ENCODE measurements around the gene PPP1R13L.
"Not testable (repeated sequence)": the region's sequence is repeated elsewhere in the genome, so short reads cannot be mapped to it uniquely, and the experiment has no call there.

The PPP1R13L gene

DNA sequence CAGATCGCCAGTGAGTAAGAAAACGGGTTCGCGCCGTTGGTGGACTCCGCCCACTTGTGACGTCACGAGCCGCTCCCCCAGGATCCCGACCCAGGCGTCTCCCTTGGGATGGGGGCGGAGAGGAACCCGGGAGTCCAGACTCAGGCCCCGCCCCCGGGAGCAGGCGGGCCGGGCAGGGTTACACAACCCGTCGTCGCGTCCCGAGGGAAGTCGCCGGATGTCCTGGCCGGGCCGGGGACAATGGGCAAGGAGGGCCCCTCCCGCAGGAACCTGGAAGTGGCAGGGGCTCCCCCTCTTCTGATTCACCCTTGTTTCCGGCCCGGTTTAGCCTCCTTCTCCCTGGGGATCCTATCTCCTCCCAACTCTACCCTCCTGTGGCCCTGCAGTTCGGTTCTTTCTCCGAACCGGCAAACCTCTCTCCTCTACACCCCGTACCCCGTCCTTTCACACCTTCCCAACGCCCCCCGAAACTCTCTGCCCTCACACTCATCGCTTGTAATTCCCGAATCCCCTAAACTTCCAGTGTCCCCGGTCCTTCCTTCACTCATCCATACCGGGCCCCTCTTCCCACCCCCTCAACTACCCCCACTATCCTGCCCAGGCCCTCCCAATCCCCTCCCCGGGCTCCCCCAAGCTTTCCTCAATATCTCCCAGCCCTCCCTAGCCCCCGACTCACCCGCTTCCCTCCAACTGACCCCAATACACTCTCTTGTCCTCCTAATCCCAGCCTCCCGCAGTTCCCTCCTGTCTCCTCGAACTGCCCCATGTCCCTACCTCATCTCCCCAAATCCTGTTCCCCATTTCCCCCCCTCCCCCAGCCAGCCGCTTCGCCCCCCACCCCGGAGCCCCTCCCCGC is 38.8 kb upstream of the PPP1R13L start:
- peak overlapping the region; percentile 78 for H3K4me3 ChIP-seq (ENCODE audit: low read length)
- peak overlapping the region; percentile 74 for H3K9ac ChIP-seq (ENCODE audit: low read length)
- peak; percentile 99 for DNase-seq (ENCODE audit: low read depth)
- peaks cover 22% of the 10 kb centered on the region for H3K4me1 ChIP-seq (ENCODE audit: control insufficient read depth, insufficient read depth, low read length)
- H3K9me3 ChIP-seq (ENCODE audit: control insufficient read depth, low read length), result no peaks in the 10 kb centered on the region
- no peaks in the 10 kb centered on the region for H3K27me3 ChIP-seq (replicated peaks; ENCODE audit: control insufficient read depth, insufficient read depth, low read length)
- H3K36me3 ChIP-seq (ENCODE audit: control insufficient read depth, insufficient read depth, low read length, severe bottlenecking), result no peaks in the 10 kb centered on the region

DNA sequence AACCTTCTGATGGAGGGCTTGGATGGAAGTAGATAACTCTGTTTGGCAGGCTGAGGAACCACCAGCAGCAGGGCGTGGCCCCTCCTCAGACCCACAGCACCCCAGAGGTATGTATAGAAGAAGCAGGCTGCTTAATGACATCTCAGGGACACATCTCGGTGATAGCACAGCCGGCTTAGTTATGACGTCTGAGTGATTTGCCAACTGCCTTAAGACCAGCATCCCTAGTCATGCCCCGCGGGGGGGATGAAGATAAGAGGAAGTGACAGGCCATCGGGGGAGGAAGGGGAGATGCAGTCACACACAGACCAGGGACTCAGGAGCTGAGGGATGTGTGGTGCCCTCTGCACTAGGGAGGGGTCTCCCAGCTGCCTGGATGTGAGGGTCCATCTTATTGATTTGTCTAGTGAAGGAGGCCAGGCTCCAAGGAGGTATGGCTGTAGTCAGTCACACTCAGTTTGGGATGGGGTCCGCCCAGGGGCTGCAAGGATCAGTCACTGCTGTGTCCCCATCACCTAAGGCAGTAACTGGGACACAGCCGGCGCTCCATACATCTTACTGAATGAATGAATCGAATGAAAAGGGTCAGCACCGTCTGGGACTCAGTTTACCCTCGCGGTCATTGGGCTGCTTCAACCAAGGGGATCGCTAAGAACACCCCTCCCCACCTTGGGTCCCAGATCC is 38.1 kb upstream of the PPP1R13L start:
- peak overlapping the region; percentile 74 for H3K9ac ChIP-seq (ENCODE audit: low read length)
- no peaks in the 10 kb centered on the region for H3K27me3 ChIP-seq (replicated peaks; ENCODE audit: control insufficient read depth, insufficient read depth, low read length)
- peak; percentile 66 for DNase-seq (ENCODE audit: low read depth)

GRCh38 chr19:45442408-45442777 is 37.5 kb upstream of the PPP1R13L start:
- Histone ChIP-seq H3K9me3 (ENCODE audit: control insufficient read depth, low read length) (no peaks in the 10 kb centered on the region), H3K9ac (ENCODE audit: low read length) (no peak overlapping the region), H3K27me3 (replicated peaks; ENCODE audit: control insufficient read depth, insufficient read depth, low read length) (no peaks in the 10 kb centered on the region), H3K4me3 (ENCODE audit: low read length) (no peak overlapping the region), H3K4me1 (ENCODE audit: control insufficient read depth, insufficient read depth, low read length) (peaks cover 22% of the 10 kb centered on the region), H3K36me3 (ENCODE audit: control insufficient read depth, insufficient read depth, low read length, severe bottlenecking) (no peaks in the 10 kb centered on the region)
- no peak for DNase-seq (ENCODE audit: low read depth)

More for the DNA sequence above, 38.1 kb upstream of the PPP1R13L start:
- Histone ChIP-seq H3K9me3 (ENCODE audit: control insufficient read depth, low read length) (no peaks in the 10 kb centered on the region), H3K36me3 (ENCODE audit: control insufficient read depth, insufficient read depth, low read length, severe bottlenecking) (no peaks in the 10 kb centered on the region), H3K4me3 (ENCODE audit: low read length) (peak overlapping the region; percentile 78), H3K4me1 (ENCODE audit: control insufficient read depth, insufficient read depth, low read length) (peaks cover 22% of the 10 kb centered on the region)

- Histone ChIP-seq H3K4me1 (ENCODE audit: control insufficient read depth, insufficient read depth, low read length) (peaks cover 20% of the 10 kb centered on the region), H3K4me3 (ENCODE audit: low read length) (no peak overlapping the region), H3K9me3 (ENCODE audit: control insufficient read depth, low read length) (no peaks in the 10 kb centered on the region), H3K9ac (ENCODE audit: low read length) (peak overlapping the region; percentile 82), H3K36me3 (ENCODE audit: control insufficient read depth, insufficient read depth, low read length, severe bottlenecking) (no peaks in the 10 kb centered on the region), H3K27me3 (replicated peaks; ENCODE audit: control insufficient read depth, insufficient read depth, low read length) (no peaks in the 10 kb centered on the region)
- peak; percentile 47 for DNase-seq (ENCODE audit: low read depth)
Observed at GRCh38 chr19:45440873-45441654, 36.2 kb upstream of the PPP1R13L start.

- Histone ChIP-seq H3K36me3 (ENCODE audit: control insufficient read depth, insufficient read depth, low read length, severe bottlenecking) (no peaks in the 10 kb centered on the region), H3K27me3 (replicated peaks; ENCODE audit: control insufficient read depth, insufficient read depth, low read length) (no peaks in the 10 kb centered on the region), H3K9ac (ENCODE audit: low read length) (peak overlapping the region; percentile 82), H3K4me3 (ENCODE audit: low read length) (peak overlapping the region; percentile 78), H3K9me3 (ENCODE audit: control insufficient read depth, low read length) (no peaks in the 10 kb centered on the region), H3K4me1 (ENCODE audit: control insufficient read depth, insufficient read depth, low read length) (peaks cover 20% of the 10 kb centered on the region)
- DNase-seq (ENCODE audit: low read depth), result no peak
Observed at GRCh38 chr19:45440259-45440638, 35.4 kb upstream of the PPP1R13L start.

GRCh38 chr19:45439569-45440258 is 34.8 kb upstream of the PPP1R13L start:
- peak; percentile 93 for DNase-seq (ENCODE audit: low read depth)
- peak overlapping the region; percentile 78 for H3K4me3 ChIP-seq (ENCODE audit: low read length)
- peak overlapping the region; percentile 82 for H3K9ac ChIP-seq (ENCODE audit: low read length)
- no peaks in the 10 kb centered on the region for H3K9me3 ChIP-seq (ENCODE audit: control insufficient read depth, low read length)
- peaks cover 18% of the 10 kb centered on the region for H3K4me1 ChIP-seq (ENCODE audit: control insufficient read depth, insufficient read depth, low read length)
- no peaks in the 10 kb centered on the region for H3K27me3 ChIP-seq (replicated peaks; ENCODE audit: control insufficient read depth, insufficient read depth, low read length)
- no peaks in the 10 kb centered on the region for H3K36me3 ChIP-seq (ENCODE audit: control insufficient read depth, insufficient read depth, low read length, severe bottlenecking)

- Histone ChIP-seq H3K9ac (ENCODE audit: low read length) (peak overlapping the region; percentile 82), H3K36me3 (ENCODE audit: control insufficient read depth, insufficient read depth, low read length, severe bottlenecking) (no peaks in the 10 kb centered on the region), H3K9me3 (ENCODE audit: control insufficient read depth, low read length) (no peaks in the 10 kb centered on the region), H3K4me3 (ENCODE audit: low read length) (peak overlapping the region; percentile 78), H3K4me1 (ENCODE audit: control insufficient read depth, insufficient read depth, low read length) (peaks cover 14% of the 10 kb centered on the region), H3K27me3 (replicated peaks; ENCODE audit: control insufficient read depth, insufficient read depth, low read length) (no peaks in the 10 kb centered on the region)
- DNase-seq (ENCODE audit: low read depth), result no peak
Observed at GRCh38 chr19:45439190-45439568, 34.3 kb upstream of the PPP1R13L start.

DNA sequence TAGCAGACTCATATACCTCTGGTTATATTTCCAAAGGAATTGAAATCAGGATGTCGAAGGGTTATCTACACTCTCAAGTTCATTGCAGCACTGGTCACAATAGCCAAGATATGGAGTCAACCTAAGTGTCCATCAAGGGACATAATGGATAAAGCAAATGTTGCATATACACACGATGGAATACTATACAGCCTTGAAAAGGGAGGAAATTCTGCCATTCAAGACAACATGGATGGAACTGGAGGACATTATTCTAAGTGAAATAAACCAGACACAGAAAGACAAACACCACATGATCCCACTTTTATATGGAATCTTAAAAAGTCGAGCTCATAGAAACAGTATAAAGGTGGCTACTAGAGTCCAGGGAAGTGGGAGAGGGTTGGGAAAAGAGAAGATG is 32.5 kb upstream of the PPP1R13L start:
- Histone ChIP-seq H3K4me3 (ENCODE audit: low read length) (no peak overlapping the region), H3K4me1 (ENCODE audit: control insufficient read depth, insufficient read depth, low read length) (peaks cover 5% of the 10 kb centered on the region), H3K9me3 (ENCODE audit: control insufficient read depth, low read length) (no peaks in the 10 kb centered on the region), H3K36me3 (ENCODE audit: control insufficient read depth, insufficient read depth, low read length, severe bottlenecking) (no peaks in the 10 kb centered on the region), H3K27me3 (replicated peaks; ENCODE audit: control insufficient read depth, insufficient read depth, low read length) (no peaks in the 10 kb centered on the region), H3K9ac (ENCODE audit: low read length) (no peak overlapping the region)
- DNase-seq (ENCODE audit: low read depth), result no peak

- not testable (repeated sequence) for H3K9me3 ChIP-seq (ENCODE audit: control insufficient read depth, low read length); H3K9ac ChIP-seq (ENCODE audit: low read length); H3K36me3 ChIP-seq (ENCODE audit: control insufficient read depth, insufficient read depth, low read length, severe bottlenecking); H3K27me3 ChIP-seq (replicated peaks; ENCODE audit: control insufficient read depth, insufficient read depth, low read length); DNase-seq (ENCODE audit: low read depth); H3K4me3 ChIP-seq (ENCODE audit: low read length)
- H3K4me1 ChIP-seq (ENCODE audit: control insufficient read depth, insufficient read depth, low read length), result peaks cover 25% of the 10 kb centered on the region
Observed at GRCh38 chr19:45432543-45432942, 27.7 kb upstream of the PPP1R13L start.

DNA sequence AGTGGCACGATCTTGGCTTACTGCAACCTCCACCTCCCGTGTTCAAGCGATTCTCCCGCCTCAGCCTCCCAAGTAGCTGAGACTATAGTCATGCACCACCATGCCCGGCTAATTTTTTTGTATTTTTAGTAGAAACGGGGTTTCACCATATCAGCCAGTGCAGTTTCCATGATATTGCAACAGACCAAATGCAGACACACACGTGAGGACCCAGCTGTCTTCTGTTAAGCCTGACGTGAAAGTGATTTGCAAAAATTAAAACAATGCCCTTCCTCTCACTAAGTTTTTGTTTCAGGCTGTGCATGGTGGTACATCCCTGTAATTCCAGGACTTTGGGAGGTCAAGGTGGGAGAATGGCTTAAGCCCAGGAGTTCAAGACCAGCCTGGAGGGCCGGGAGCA is 26.1 kb upstream of the PPP1R13L start:
- H3K4me1 ChIP-seq (ENCODE audit: control insufficient read depth, insufficient read depth, low read length), result peaks cover 28% of the 10 kb centered on the region
- peak; percentile 77 for DNase-seq (ENCODE audit: low read depth)
- not testable (repeated sequence) for H3K4me3 ChIP-seq (ENCODE audit: low read length); H3K9me3 ChIP-seq (ENCODE audit: control insufficient read depth, low read length); H3K36me3 ChIP-seq (ENCODE audit: control insufficient read depth, insufficient read depth, low read length, severe bottlenecking); H3K27me3 ChIP-seq (replicated peaks; ENCODE audit: control insufficient read depth, insufficient read depth, low read length)
- H3K9ac ChIP-seq (ENCODE audit: low read length), result peak overlapping the region; percentile 30

GRCh38 chr19:45429896-45430295 is 25.0 kb upstream of the PPP1R13L start:
- H3K27me3 ChIP-seq (replicated peaks; ENCODE audit: control insufficient read depth, insufficient read depth, low read length); H3K36me3 ChIP-seq (ENCODE audit: control insufficient read depth, insufficient read depth, low read length, severe bottlenecking); H3K9ac ChIP-seq (ENCODE audit: low read length); H3K4me3 ChIP-seq (ENCODE audit: low read length); DNase-seq (ENCODE audit: low read depth); H3K9me3 ChIP-seq (ENCODE audit: control insufficient read depth, low read length): not testable (repeated sequence)
- peaks cover 32% of the 10 kb centered on the region for H3K4me1 ChIP-seq (ENCODE audit: control insufficient read depth, insufficient read depth, low read length)

Data from adipocyte (in vitro differentiated cells).